Measurements from ENCODE around the gene MGAT4C. TPM values are rescaled to one million over a fixed set of nuclear protein-coding genes. Genes with fewer than 3 reads are reported as not detected.

The MGAT4C gene
- total and polyA plus RNA-seq, 2 of the 8 experiments (the other 6 are each of a cell fraction or from before 2014, with no cell fraction given), result 1.6 to 2.5 TPM

DNA sequence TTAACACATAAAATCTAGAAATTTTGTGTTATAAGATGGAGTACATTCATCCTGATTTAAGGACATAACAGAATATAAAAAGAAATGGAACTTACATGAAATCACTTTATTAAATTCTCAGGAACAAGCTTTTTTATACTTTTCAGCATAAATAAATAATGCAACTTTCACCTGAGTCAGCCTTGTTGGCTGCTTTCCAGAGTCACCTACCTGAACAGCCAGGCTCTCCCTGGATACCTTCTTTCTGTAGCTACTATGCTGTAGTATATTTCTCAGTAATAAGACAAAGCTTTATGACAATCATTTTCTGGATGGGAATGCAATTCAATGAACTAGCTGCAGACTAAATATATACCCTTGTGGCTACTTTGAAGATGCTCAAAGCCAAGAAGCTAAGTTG, 270.2 kb downstream of the MGAT4C start (continued):
- no peak for TF ChIP-seq CREB1 (IDR thresholded peaks at IDR 0.05)
- TF ChIP-seq KDM1A (IDR thresholded peaks at IDR 0.05; ENCODE audit: borderline replicate concordance, low read length), result no peak

All from H1 (cell line).